ENCODE results near the gene FYN.

- no peak for TF ChIP-seq CTCF (conservative IDR thresholded peaks at IDR 0.05; ENCODE audit: low read depth, low read length)
- TF ChIP-seq MAFK (IDR thresholded peaks at IDR 0.05; ENCODE audit: low read depth, low read length): no peak
- TF ChIP-seq ELK1 (IDR thresholded peaks at IDR 0.05; ENCODE audit: borderline replicate concordance, low read depth, low read length): no peak
- TF ChIP-seq RAD21 (IDR thresholded peaks at IDR 0.05; ENCODE audit: low read length): no peak
- TF ChIP-seq POLR2A (IDR thresholded peaks at IDR 0.05; ENCODE audit: low read depth, low read length): no peak
- TF ChIP-seq CEBPB (IDR thresholded peaks at IDR 0.05; ENCODE audit: low read depth, low read length): no peak
- no peak for TF ChIP-seq RCOR1 (IDR thresholded peaks at IDR 0.05; ENCODE audit: insufficient replicate concordance, low read length)
These were observed 92.9 kb downstream of the FYN start for GRCh38 chr6:111780393-111780792.

All from IMR-90 (cell line).